Stomach (tissue), 9 donors: Measurements from ENCODE around the gene ALPP. TPM values are rescaled to one million over a fixed set of nuclear protein-coding genes. Genes with fewer than 3 reads are reported as not detected.
"Not testable (repeated sequence)": the region's sequence is repeated elsewhere in the genome, so short reads cannot be mapped to it uniquely, and the experiment has no call there.

Experiments used
- DNase-seq, 2 donors: peaks; one replicate each; pipeline versions ENCODE4 v3.0.0 to v3.0.0-alpha.2; 2013 to 2019
- H3K27ac ChIP-seq, 5 donors: fragments of 200-600 bp in 4 of 5; sonication (generic) in 4 of 5; one replicate each; pipeline ENCODE4 v1.5.1; 2013 to 2019; ENCODE audit warnings: mild to moderate bottlenecking in 1 of 5, moderate library complexity in 1 of 5
- H3K27me3 ChIP-seq, 3 donors: fragments of 200-600 bp; sonication (generic); one replicate each; pipeline ENCODE4 v1.5.1; 2017 to 2019; ENCODE audit warnings: mixed run types in 1 of 3
- H3K36me3 ChIP-seq, 4 donors: fragments of 200-600 bp; sonication (generic); 1 replicate in 3 of 4; 2 replicates in 1 of 4; pipeline ENCODE4 v1.5.1; 2016 to 2019
- H3K4me1 ChIP-seq, 4 donors: fragments of 200-600 bp; sonication (generic); one replicate each; pipeline ENCODE4 v1.5.1; 2016 to 2019
- H3K4me3 ChIP-seq, 4 donors: fragments of 200-600 bp; sonication (generic) in 3 of 4; one replicate each; pipeline ENCODE4 v1.5.1; 2016 to 2019; ENCODE audit warnings: mild to moderate bottlenecking in 1 of 4
- H3K9me3 ChIP-seq, 4 donors: fragments of 200-600 bp; sonication (generic); one replicate each; pipeline ENCODE4 v1.5.1; 2016 to 2019
- CTCF ChIP-seq, 7 experiments: fragments of 450-650 bp in 4 of 7; fragments of 200-600 bp in 3 of 7; sonication (generic) in 3 of 7; IDR thresholded peaks; one replicate each; pipeline ENCODE4 v1.5.1; 2016 to 2019; ENCODE audit warnings: antibody characterized with exemption in 7 of 7, control low read depth in 2 of 7, mild to moderate bottlenecking in 1 of 7
- EP300 ChIP-seq: sonication (generic); formaldehyde crosslinking; IDR thresholded peaks from one replicate; pipeline ENCODE4 v1.6.1; 2017; ENCODE audit warnings: antibody characterized with exemption
- POLR2A ChIP-seq, 4 donors: fragments of 450-650 bp; IDR thresholded peaks; one replicate each; pipeline ENCODE4 v1.6.1; 2016; ENCODE audit warnings: antibody characterized with exemption in 4 of 4, control low read depth in 2 of 4, mild to moderate bottlenecking in 1 of 4, moderate library complexity in 1 of 4
- POLR2AphosphoS5 ChIP-seq, 3 donors: sonication (generic); formaldehyde crosslinking; IDR thresholded peaks; one replicate each; pipeline ENCODE4 v1.6.1; 2016; ENCODE audit warnings: antibody characterized with exemption in 3 of 3
- WGBS, 5 donors: extraction: QIAGEN DNeasy Blood & Tissue Kit in 3 of 5; methylation state at CpG; one replicate each; pipeline versions ENCODE4 v1.1.5 to v1.1.7; 2013 to 2018; 5-methylcytosine and 5-hydroxymethylcytosine counted together
- intact Hi-C: fragments of 100-400 bp; cut with DNase I; formaldehyde crosslinking; loops from one replicate; pipeline ENCODE4 v1.15.1; 2023; ENCODE audit warnings: low total_unique reads
- polyA plus RNA-seq, 3 donors: library from polyadenylated mRNA; stranded (reverse); fragments of 200-250 nt; gene quantifications; one replicate each; pipeline ENCODE4 v1.2.3, GENCODE V29; 2013
- total RNA-seq, 5 donors: library from RNA; depleted of rRNA; stranded (reverse); fragments of >200 nt; gene quantifications; one replicate each; pipeline versions ENCODE4 v1.1.0 to v1.2.3, GENCODE V29; 2014 to 2016
- donor health status: healthy with polysubstance abuse.
- donor health status: Bipolar disorder and iron deficiency.
- donor health status: healthy.

The ALPP gene
- total and polyA plus RNA-seq, 8 donors: not detected

- TF ChIP-seq CTCF (IDR thresholded peaks at IDR 0.05): no peak
- TF ChIP-seq POLR2A (IDR thresholded peaks at IDR 0.05): no peak
- TF ChIP-seq EP300: no peak
- TF ChIP-seq POLR2AphosphoS5 (IDR thresholded peaks at IDR 0.05): no peak
- no peaks in the 10 kb centered on the region for H3K36me3 ChIP-seq
- H3K4me1 ChIP-seq: peaks cover 0 to 6% (median 0%) of the 10 kb centered on the region in 4 donors
- peak overlapping the region in 3 of 4 donors; percentile 11 to 18 (median 17) for H3K4me3 ChIP-seq
- no peak overlapping the region for H3K27ac ChIP-seq
- DNase-seq: peak in 1 of 2 donors; percentile 40
- 66 to 77% (median 75%) methylated on average over 12 to 14 of the region's 14 CpGs for WGBS, 5 donors
- H3K27me3 ChIP-seq: peaks cover 0 to 11% (median 0%) of the 10 kb centered on the region in 3 donors
- no peaks in the 10 kb centered on the region for H3K9me3 ChIP-seq
- intact Hi-C loops: no loop called here
These were observed 14.6 kb upstream of the ALPP start for GRCh38 chr2:232363784-232364615.

DNA sequence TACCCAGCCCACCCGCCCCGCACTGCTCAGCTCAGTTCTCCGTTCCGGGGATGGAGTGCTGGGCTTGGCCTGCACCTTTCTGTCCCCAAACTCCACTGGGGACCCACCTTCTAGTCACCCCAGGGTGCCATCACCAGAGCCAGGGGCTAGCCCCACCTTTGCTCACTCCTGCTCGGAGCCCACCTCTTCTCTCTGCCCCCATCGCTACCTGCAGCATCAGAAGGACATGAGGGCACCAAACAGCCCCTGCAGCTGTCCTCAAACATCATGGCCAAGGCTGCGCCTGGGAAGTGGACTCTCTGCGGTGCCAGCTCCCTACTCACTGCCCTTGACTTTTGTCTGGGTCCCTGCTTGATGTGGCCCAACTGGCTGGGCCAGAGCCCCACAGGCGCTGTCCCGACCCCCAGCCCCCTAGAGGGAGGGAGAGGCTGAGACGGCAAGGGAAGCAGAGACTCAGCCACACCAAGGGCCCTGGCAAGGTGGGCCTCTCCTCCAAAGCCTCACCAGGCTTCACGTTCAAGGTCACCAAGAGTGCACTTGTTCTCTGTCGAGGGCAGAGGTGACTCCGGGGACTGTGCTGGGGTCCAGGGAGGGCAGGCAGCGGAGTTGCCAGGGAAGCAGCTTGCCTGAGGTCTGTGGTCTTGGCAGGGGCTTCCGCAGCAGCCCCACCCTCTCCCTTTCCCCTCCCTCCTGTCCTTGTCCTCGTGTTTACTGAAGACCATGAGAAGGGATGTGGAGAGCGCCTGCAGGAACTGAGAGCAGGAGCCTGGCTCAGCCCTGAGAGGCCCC lies 13.6 kb upstream of the ALPP start:
- 72 to 88% (median 80%) methylated on average over 13 to 17 of the region's 18 CpGs for WGBS, 5 donors
- H3K36me3 ChIP-seq, H3K4me1 ChIP-seq, H3K27ac ChIP-seq, H3K4me3 ChIP-seq, intact Hi-C loops, H3K9me3 ChIP-seq, DNase-seq: not testable (repeated sequence)
- peaks cover 0 to 16% (median 0%) of the 10 kb centered on the region in 3 donors for H3K27me3 ChIP-seq

GRCh38 chr2:232365621-232366321 lies 12.8 kb upstream of the ALPP start:
- Histone ChIP-seq H3K27ac (no peak overlapping the region), H3K4me1 (peaks cover 0 to 6% (median 0%) of the 10 kb centered on the region in 4 donors), H3K4me3 (no peak overlapping the region), H3K9me3 (no peaks in the 10 kb centered on the region), H3K36me3 (no peaks in the 10 kb centered on the region), H3K27me3 (peaks cover 0 to 16% (median 0%) of the 10 kb centered on the region in 3 donors)
- intact Hi-C loops: no loop called here
- peak in 1 of 2 donors; percentile 51 for DNase-seq
- TF ChIP-seq EP300 (no peak), POLR2AphosphoS5 (IDR thresholded peaks at IDR 0.05) (no peak), CTCF (IDR thresholded peaks at IDR 0.05) (peak in 3 of 7 experiments; percentile 4 to 28 (median 16))
- 68 to 83% (median 79%) methylated on average over 17 to 20 of the region's 20 CpGs for WGBS, 5 donors

DNA sequence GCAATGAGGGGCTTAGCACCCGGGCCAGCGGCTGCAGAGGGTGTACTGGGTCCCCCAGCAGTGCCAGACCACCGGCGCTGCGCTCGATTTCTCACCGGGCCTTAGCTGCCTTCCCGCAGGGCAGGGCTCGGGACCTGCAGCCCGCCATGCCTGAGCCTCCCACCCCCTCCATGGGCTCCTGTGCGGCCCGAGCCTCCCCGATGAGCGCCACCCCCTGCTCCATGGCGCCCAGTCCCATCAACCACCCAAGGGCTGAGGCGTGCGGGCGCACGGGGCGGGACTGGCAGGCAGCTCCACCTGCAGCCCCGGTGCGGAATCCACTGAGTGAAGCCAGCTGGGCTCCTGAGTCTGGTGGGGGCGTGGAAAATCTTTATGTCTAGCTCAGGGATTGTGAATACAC lies 12.1 kb upstream of the ALPP start:
- H3K4me1 ChIP-seq, H3K4me3 ChIP-seq, H3K36me3 ChIP-seq, intact Hi-C loops, DNase-seq, H3K9me3 ChIP-seq, H3K27ac ChIP-seq: not testable (repeated sequence)
- 84 to 92% (median 87%) methylated on average over 13 to 20 of the region's 23 CpGs for WGBS, 5 donors
- H3K27me3 ChIP-seq: peaks cover 0 to 16% (median 0%) of the 10 kb centered on the region in 3 donors

- WGBS, 5 donors: 43 to 75% (median 67%) methylated on average over 6 to 7 of the region's 7 CpGs
- peaks cover 0 to 6% (median 0%) of the 10 kb centered on the region in 4 donors for H3K4me1 ChIP-seq
These were observed 11.5 kb upstream of the ALPP start for GRCh38 chr2:232367016-232367415.

More at GRCh38 chr2:232367016-232367415, 11.5 kb upstream of the ALPP start:
- H3K27ac ChIP-seq: no peak overlapping the region
- H3K9me3 ChIP-seq: no peaks in the 10 kb centered on the region
- no peak for TF ChIP-seq CTCF (IDR thresholded peaks at IDR 0.05)
- DNase-seq: no peak
- no peak overlapping the region for H3K4me3 ChIP-seq
- no peaks in the 10 kb centered on the region for H3K36me3 ChIP-seq
- H3K27me3 ChIP-seq: peaks cover 0 to 16% (median 0%) of the 10 kb centered on the region in 3 donors
- intact Hi-C loops: no loop called here
